ENCODE measurements around the gene MUC5AC.

MUC5AC gene

GRCh38 chr11:1234054-1234720 lies 76.4 kb downstream of the MUC5AC start:
- H3K27ac ChIP-seq (ENCODE audit: low read length), result no peak overlapping the region
- DNase-seq, result no peak
- no peak for TF ChIP-seq CTCF (IDR thresholded peaks at IDR 0.05; ENCODE audit: borderline replicate concordance, extremely low read depth, low read length, poor library complexity, severe bottlenecking)
- TF ChIP-seq EZH2 (IDR thresholded peaks at IDR 0.05; ENCODE audit: borderline replicate concordance, low read depth, low read length, severe bottlenecking), result no peak

DNA sequence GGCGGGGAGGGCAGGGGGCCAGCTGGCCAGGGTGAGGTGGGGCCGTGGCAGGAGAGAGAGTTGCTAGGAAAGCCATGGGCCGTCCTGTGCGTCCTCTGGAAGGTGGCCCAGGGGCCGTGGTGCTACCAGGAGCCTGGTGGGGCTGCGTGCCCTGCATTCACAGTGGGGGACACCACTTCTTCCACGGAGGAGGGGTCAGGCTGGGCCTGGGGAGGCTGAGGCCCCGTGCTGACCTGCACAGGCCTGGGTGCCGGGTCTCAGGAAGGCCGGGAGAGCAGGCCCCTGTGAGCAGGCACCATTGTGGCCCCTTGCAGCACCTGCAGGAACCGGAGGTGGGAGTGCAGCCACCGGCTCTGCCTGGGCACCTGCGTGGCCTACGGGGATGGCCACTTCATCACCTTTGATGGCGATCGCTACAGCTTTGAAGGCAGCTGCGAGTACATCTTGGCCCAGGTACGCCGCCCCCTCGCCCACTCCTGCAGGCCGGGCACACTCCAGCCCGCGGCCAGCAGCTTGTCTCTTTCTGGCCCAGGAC lies 77.1 kb downstream of the MUC5AC start:
- no peak for TF ChIP-seq EZH2 (IDR thresholded peaks at IDR 0.05; ENCODE audit: borderline replicate concordance, low read depth, low read length, severe bottlenecking)
- no peak for TF ChIP-seq CTCF (IDR thresholded peaks at IDR 0.05; ENCODE audit: borderline replicate concordance, extremely low read depth, low read length, poor library complexity, severe bottlenecking)
- no peak overlapping the region for H2AFZ ChIP-seq (ENCODE audit: low read depth, low read length)

More at GRCh38 chr11:1234054-1234720, 76.4 kb downstream of the MUC5AC start:
- ATAC-seq (ENCODE audit: insufficient read depth, low read depth), result no peak
- Histone ChIP-seq H3K4me3 (ENCODE audit: low read depth in 1 of 2, low read length in 2 of 2) (no peak overlapping the region), H3K36me3 (ENCODE audit: insufficient read depth, low read length) (no peaks in the 10 kb centered on the region), H3K9me3 (ENCODE audit: insufficient read depth, low read length, severe bottlenecking) (no peaks in the 10 kb centered on the region), H4K20me1 (ENCODE audit: insufficient read depth, low read length) (peaks cover 8% of the 10 kb centered on the region), H2AFZ (ENCODE audit: low read depth, low read length) (no peak overlapping the region), H3K27me3 (ENCODE audit: insufficient read depth, low read length, poor library complexity) (no peaks in the 10 kb centered on the region), H3K4me1 (ENCODE audit: insufficient read depth, low read length) (no peaks in the 10 kb centered on the region), H3K79me2 (ENCODE audit: insufficient read depth, low read length) (no peaks in the 10 kb centered on the region), H3K4me2 (ENCODE audit: insufficient read depth, low read length) (no peak overlapping the region), H3K9ac (ENCODE audit: low read depth, low read length) (no peak overlapping the region)

GRCh38 chr11:1235306-1235900 lies 77.7 kb downstream of the MUC5AC start:
- Histone ChIP-seq H3K9me3 (ENCODE audit: insufficient read depth, low read length, severe bottlenecking) (no peaks in the 10 kb centered on the region), H3K27me3 (ENCODE audit: insufficient read depth, low read length, poor library complexity) (no peaks in the 10 kb centered on the region), H3K4me2 (ENCODE audit: insufficient read depth, low read length) (no peak overlapping the region), H3K27ac (ENCODE audit: low read length) (no peak overlapping the region), H3K4me1 (ENCODE audit: insufficient read depth, low read length) (no peaks in the 10 kb centered on the region), H3K4me3 (ENCODE audit: low read depth in 1 of 2, low read length in 2 of 2) (no peak overlapping the region), H4K20me1 (ENCODE audit: insufficient read depth, low read length) (peaks cover 5% of the 10 kb centered on the region), H3K9ac (ENCODE audit: low read depth, low read length) (no peak overlapping the region), H3K36me3 (ENCODE audit: insufficient read depth, low read length) (no peaks in the 10 kb centered on the region), H3K79me2 (ENCODE audit: insufficient read depth, low read length) (no peaks in the 10 kb centered on the region), H2AFZ (ENCODE audit: low read depth, low read length) (no peak overlapping the region)
- TF ChIP-seq CTCF (IDR thresholded peaks at IDR 0.05; ENCODE audit: borderline replicate concordance, extremely low read depth, low read length, poor library complexity, severe bottlenecking) (no peak), EZH2 (IDR thresholded peaks at IDR 0.05; ENCODE audit: borderline replicate concordance, low read depth, low read length, severe bottlenecking) (no peak)
- ATAC-seq (ENCODE audit: insufficient read depth, low read depth), result no peak
- no peak for DNase-seq

More for the DNA sequence above, 77.1 kb downstream of the MUC5AC start:
- peaks cover 8% of the 10 kb centered on the region for H4K20me1 ChIP-seq (ENCODE audit: insufficient read depth, low read length)
- no peaks in the 10 kb centered on the region for H3K36me3 ChIP-seq (ENCODE audit: insufficient read depth, low read length)
- no peak for ATAC-seq (ENCODE audit: insufficient read depth, low read depth)
- H3K9ac ChIP-seq (ENCODE audit: low read depth, low read length), result no peak overlapping the region
- no peaks in the 10 kb centered on the region for H3K27me3 ChIP-seq (ENCODE audit: insufficient read depth, low read length, poor library complexity)
- H3K4me3 ChIP-seq (ENCODE audit: low read depth in 1 of 2, low read length in 2 of 2), result no peak overlapping the region
- no peak overlapping the region for H3K4me2 ChIP-seq (ENCODE audit: insufficient read depth, low read length)
- H3K9me3 ChIP-seq (ENCODE audit: insufficient read depth, low read length, severe bottlenecking), result no peaks in the 10 kb centered on the region
- no peak overlapping the region for H3K27ac ChIP-seq (ENCODE audit: low read length)
- no peaks in the 10 kb centered on the region for H3K79me2 ChIP-seq (ENCODE audit: insufficient read depth, low read length)
- no peak for DNase-seq
- no peaks in the 10 kb centered on the region for H3K4me1 ChIP-seq (ENCODE audit: insufficient read depth, low read length)

All from DND-41 (cell line).